ENCODE measurements around the gene KRTAP5-4. TPM values are rescaled to one million over a fixed set of nuclear protein-coding genes. Genes with fewer than 3 reads are reported as not detected.
"Not testable (repeated sequence)": the region's sequence is repeated elsewhere in the genome, so short reads cannot be mapped to it uniquely, and the experiment has no call there.

The KRTAP5-4 gene
- total RNA-seq, 1 experiment from 2014 or later = not detected

- no peaks in the 10 kb centered on the region for H3K36me3 ChIP-seq (ENCODE audit: low read depth)
- peaks cover 40% of the 10 kb centered on the region for H3K27me3 ChIP-seq (ENCODE audit: insufficient read depth, low read depth)
- H4K20me1 ChIP-seq (ENCODE audit: insufficient read depth) = no peaks in the 10 kb centered on the region
- H2AFZ ChIP-seq = no peak overlapping the region
- no peak overlapping the region for H3K4me3 ChIP-seq
- no peaks in the 10 kb centered on the region for H3K9me3 ChIP-seq (ENCODE audit: insufficient read depth, low read depth)
- no peaks in the 10 kb centered on the region for H3K79me2 ChIP-seq (ENCODE audit: low read depth)
- DNase-seq = no peak
- TF ChIP-seq, protein P1, sequence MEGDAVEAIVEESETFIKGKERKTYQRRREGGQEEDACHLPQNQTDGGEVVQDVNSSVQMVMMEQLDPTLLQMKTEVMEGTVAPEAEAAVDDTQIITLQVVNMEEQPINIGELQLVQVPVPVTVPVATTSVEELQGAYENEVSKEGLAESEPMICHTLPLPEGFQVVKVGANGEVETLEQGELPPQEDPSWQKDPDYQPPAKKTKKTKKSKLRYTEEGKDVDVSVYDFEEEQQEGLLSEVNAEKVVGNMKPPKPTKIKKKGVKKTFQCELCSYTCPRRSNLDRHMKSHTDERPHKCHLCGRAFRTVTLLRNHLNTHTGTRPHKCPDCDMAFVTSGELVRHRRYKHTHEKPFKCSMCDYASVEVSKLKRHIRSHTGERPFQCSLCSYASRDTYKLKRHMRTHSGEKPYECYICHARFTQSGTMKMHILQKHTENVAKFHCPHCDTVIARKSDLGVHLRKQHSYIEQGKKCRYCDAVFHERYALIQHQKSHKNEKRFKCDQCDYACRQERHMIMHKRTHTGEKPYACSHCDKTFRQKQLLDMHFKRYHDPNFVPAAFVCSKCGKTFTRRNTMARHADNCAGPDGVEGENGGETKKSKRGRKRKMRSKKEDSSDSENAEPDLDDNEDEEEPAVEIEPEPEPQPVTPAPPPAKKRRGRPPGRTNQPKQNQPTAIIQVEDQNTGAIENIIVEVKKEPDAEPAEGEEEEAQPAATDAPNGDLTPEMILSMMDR (conservative IDR thresholded peaks at IDR 0.05) = no peak
- no peak for TF ChIP-seq EZH2 (IDR thresholded peaks at IDR 0.05; ENCODE audit: low read depth)
- no peak overlapping the region for H3K4me2 ChIP-seq
- no peak overlapping the region for H3K27ac ChIP-seq
- no peaks in the 10 kb centered on the region for H3F3A ChIP-seq (ENCODE audit: insufficient read depth, low read depth)
- no TSS peak for BruUV-seq (replicated peaks)
- H3K4me1 ChIP-seq (replicated peaks; ENCODE audit: insufficient read depth) = no peaks in the 10 kb centered on the region
- CTCF ChIA-PET = no interaction called here
- intact Hi-C loops (cut with micrococcal nuclease; ENCODE audit: unreplicated experiment) = loop anchor here (5.0 kb wide), 1 partner anchor 42 kb away; no protein-coding TSS in a partner anchor
- POLR2A ChIA-PET (ENCODE audit: unreplicated experiment) = no interaction called here
- no peaks in the 10 kb centered on the region for H3K9me2 ChIP-seq (ENCODE audit: insufficient read depth)
Measured at GRCh38 chr11:1650034-1650917, 28.3 kb upstream of the KRTAP5-4 start.

DNA sequence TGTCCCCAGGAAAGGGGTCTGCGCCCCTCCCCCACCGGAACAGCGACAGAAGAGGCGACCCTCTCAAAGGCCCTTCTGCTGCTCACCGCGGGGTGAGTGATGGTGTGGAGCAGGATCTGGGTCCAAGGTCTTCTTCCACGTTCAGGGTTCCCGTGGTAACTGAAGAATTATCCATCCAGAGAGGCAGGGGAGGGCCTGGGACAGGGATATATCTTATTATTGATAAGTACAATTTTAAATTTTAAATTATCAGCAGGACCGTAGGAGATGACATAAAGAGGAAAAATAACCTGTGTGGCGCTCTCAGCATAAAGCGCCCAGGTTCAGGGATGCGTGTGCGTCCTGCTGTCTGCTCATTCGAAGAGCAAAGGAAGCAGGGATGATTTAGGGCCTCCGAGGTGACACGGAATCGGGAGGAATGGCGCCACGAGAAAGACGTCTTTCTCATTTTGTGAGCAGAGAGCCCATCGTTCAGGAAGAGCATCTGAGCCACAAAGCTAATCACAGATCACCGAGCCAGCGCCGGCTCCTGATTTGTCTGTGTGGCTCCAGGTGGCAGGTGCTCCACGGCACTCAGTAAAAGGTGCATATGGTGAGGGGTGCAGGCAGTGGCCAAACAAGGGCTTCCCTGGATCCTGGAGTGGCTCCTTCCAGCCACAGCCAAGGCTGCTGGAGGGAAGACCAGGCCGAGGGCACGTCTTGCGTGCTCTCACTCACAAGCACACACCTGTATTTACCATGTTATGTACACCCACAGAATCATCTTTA lies 26.9 kb upstream of the KRTAP5-4 start:
- Histone ChIP-seq H3K4me1 (replicated peaks; ENCODE audit: insufficient read depth) (no peaks in the 10 kb centered on the region), H3F3A (ENCODE audit: insufficient read depth, low read depth) (no peaks in the 10 kb centered on the region), H3K36me3 (ENCODE audit: low read depth) (no peaks in the 10 kb centered on the region), H3K9me3 (ENCODE audit: insufficient read depth, low read depth) (no peaks in the 10 kb centered on the region), H2AFZ (no peak overlapping the region), H3K27ac (no peak overlapping the region), H3K27me3 (ENCODE audit: insufficient read depth, low read depth) (peaks cover 37% of the 10 kb centered on the region), H3K4me2 (no peak overlapping the region), H4K20me1 (ENCODE audit: insufficient read depth) (no peaks in the 10 kb centered on the region), H3K9me2 (ENCODE audit: insufficient read depth) (no peaks in the 10 kb centered on the region), H3K4me3 (no peak overlapping the region), H3K79me2 (ENCODE audit: low read depth) (no peaks in the 10 kb centered on the region)
- intact Hi-C loops (cut with micrococcal nuclease; ENCODE audit: unreplicated experiment) = no loop called here
- POLR2A ChIA-PET (ENCODE audit: unreplicated experiment) = no interaction called here
- no TSS peak for BruUV-seq (replicated peaks)
- CTCF ChIA-PET = no interaction called here
- TF ChIP-seq EZH2 (IDR thresholded peaks at IDR 0.05; ENCODE audit: low read depth) = no peak
- TF ChIP-seq, protein P1 (conservative IDR thresholded peaks at IDR 0.05) = no peak
- no peak for DNase-seq

DNA sequence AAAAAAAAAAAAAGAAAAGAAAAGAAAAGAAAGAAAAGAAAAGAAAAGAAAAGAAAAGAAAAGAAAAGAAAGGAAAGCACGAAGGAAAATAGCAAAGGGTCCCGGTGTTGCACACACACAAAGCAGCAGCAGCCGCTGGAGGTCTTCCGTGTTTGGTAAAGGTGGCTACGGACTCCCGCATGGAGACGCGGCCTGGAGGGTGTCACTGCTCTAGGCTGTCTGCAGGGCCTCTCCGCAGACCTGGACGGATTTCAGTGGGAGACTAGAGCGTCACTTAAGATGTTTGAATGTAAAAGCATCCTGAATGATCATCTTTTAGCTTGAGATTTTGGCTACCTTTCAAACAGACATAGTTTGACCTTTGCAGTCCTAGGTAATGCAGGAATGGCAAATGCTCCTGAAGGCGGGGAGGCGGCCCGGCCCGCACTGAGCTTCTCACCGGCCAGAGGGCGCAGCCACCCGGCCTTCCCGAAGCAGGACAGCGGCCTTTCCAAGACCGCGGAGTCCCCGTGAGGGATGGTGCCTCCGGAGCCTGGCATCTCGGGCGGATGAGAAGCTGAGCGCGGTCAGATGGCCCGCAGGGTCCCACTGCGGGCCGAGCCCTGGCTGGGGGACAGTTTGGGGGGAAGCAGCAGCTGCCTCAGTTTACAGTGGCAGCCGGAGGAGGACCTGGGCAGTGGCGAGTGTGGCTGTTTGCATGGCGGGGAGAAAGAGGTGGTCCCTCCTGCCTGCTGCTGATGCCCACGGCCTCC lies 26.1 kb upstream of the KRTAP5-4 start:
- no peak overlapping the region for H3K27ac ChIP-seq
- no peak overlapping the region for H3K4me2 ChIP-seq
- intact Hi-C loops (cut with micrococcal nuclease; ENCODE audit: unreplicated experiment) = no loop called here
- no peak for DNase-seq
- peaks cover 37% of the 10 kb centered on the region for H3K27me3 ChIP-seq (ENCODE audit: insufficient read depth, low read depth)
- H4K20me1 ChIP-seq (ENCODE audit: insufficient read depth) = no peaks in the 10 kb centered on the region
- no peaks in the 10 kb centered on the region for H3K9me3 ChIP-seq (ENCODE audit: insufficient read depth, low read depth)
- TF ChIP-seq EZH2 (IDR thresholded peaks at IDR 0.05; ENCODE audit: low read depth) = no peak
- TF ChIP-seq, protein P1 (conservative IDR thresholded peaks at IDR 0.05) = no peak
- H3K79me2 ChIP-seq (ENCODE audit: low read depth) = no peaks in the 10 kb centered on the region
- no peaks in the 10 kb centered on the region for H3K9me2 ChIP-seq (ENCODE audit: insufficient read depth)
- no peaks in the 10 kb centered on the region for H3F3A ChIP-seq (ENCODE audit: insufficient read depth, low read depth)
- BruUV-seq (replicated peaks) = no TSS peak
- H3K4me1 ChIP-seq (replicated peaks; ENCODE audit: insufficient read depth) = no peaks in the 10 kb centered on the region
- POLR2A ChIA-PET (ENCODE audit: unreplicated experiment) = no interaction called here
- no peak overlapping the region for H2AFZ ChIP-seq
- CTCF ChIA-PET = no interaction called here
- no peak overlapping the region for H3K4me3 ChIP-seq
- no peaks in the 10 kb centered on the region for H3K36me3 ChIP-seq (ENCODE audit: low read depth)

DNA sequence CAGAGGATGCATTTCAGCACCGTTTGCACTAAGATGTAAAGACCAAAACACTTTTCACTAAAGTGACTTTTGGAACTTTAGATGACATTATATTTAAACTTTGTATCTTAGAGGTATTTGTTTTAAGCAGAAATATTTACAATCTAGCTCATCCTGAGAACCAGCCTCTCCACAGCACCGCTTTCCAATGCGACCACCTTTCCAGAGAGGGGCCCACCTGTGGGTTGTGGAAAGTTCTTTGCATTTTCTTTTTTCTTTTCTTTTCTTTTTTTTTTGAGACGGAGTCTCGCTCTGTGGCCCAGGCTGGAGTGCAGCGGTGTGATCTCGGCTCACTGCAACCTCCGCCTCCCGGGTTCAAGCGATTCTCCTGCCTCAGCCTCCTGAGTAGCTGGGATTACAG lies 24.6 kb upstream of the KRTAP5-4 start:
- H3K9me3 ChIP-seq (ENCODE audit: insufficient read depth, low read depth); H3K4me1 ChIP-seq (replicated peaks; ENCODE audit: insufficient read depth); intact Hi-C loops (cut with micrococcal nuclease; ENCODE audit: unreplicated experiment); DNase-seq; BruUV-seq (replicated peaks); H4K20me1 ChIP-seq (ENCODE audit: insufficient read depth); H3K36me3 ChIP-seq (ENCODE audit: low read depth); H3K27ac ChIP-seq; H3K79me2 ChIP-seq (ENCODE audit: low read depth); POLR2A ChIA-PET (ENCODE audit: unreplicated experiment); H3K4me3 ChIP-seq; H3F3A ChIP-seq (ENCODE audit: insufficient read depth, low read depth); H2AFZ ChIP-seq; H3K4me2 ChIP-seq; H3K9me2 ChIP-seq (ENCODE audit: insufficient read depth): not testable (repeated sequence)
- H3K27me3 ChIP-seq (ENCODE audit: insufficient read depth, low read depth) = peaks cover 43% of the 10 kb centered on the region
- CTCF ChIA-PET = interaction anchor here (0.6 kb wide), 1 partner anchor 443 kb away, joined by 7 read pairs; no protein-coding TSS in a partner anchor

All from PC-9 (cell line).